Measurements from ENCODE around the gene RING1. TPM values are rescaled to one million over a fixed set of nuclear protein-coding genes. Genes with fewer than 3 reads are reported as not detected.
A peak's percentile ranks its signal among the peaks of the same experiment; 100 is the strongest.

The RING1 gene
- total and polyA plus RNA-seq, 8 donors = 37.4 to 70.6 (median 55.4) TPM

- Histone ChIP-seq H3K27me3 (no peaks in the 10 kb centered on the region), H3K4me1 (peaks cover 6 to 12% of the 10 kb centered on the region in 2 donors), H3K36me3 (no peaks in the 10 kb centered on the region), H3K9me3 (no peaks in the 10 kb centered on the region), H3K27ac (peak overlapping the region; percentile 3 to 44), H3K4me3 (peak overlapping the region; percentile 32 to 48)
- DNase-seq (peak; percentile 43 to 98 (median 74)), ATAC-seq (peak; percentile 97)
- intact Hi-C loops (cut with DNase I) = loop anchor here in 1 of 2 donors (10.0 kb wide), 1 partner anchor 83 kb away; no protein-coding TSS in a partner anchor
- peak; percentile 87 to 93 for TF ChIP-seq CTCF (IDR thresholded peaks at IDR 0.05)
Observed at GRCh38 chr6:33161354-33162331, 46.7 kb upstream of the RING1 start.

DNA sequence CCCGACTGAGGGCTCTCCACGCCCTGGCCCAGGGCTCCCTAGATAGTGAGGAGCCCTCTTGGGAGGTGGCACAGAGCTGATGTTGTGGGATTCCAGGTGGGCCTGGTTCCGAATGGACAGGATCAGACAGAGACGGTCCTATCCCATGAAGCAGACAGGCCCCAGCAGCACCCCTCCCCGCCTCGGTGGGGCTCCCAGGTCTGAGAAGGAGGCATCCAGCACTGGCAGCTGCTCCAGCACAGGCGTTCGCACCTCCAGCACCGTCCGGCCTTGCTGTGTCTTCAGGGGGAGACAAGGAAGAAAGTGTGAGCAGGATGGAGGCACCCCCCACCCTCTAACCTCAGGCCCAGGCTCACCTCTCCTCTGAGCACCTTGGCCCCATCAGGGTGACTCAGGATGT lies 44.8 kb upstream of the RING1 start:
- Histone ChIP-seq H3K9me3 (no peaks in the 10 kb centered on the region), H3K36me3 (no peaks in the 10 kb centered on the region), H3K27me3 (no peaks in the 10 kb centered on the region), H3K4me1 (peaks cover 6 to 12% of the 10 kb centered on the region in 2 donors), H3K27ac (no peak overlapping the region), H3K4me3 (no peak overlapping the region)
- TF ChIP-seq CTCF (IDR thresholded peaks at IDR 0.05) = no peak
- DNase-seq (peak in 1 of 4 donors; percentile 26), ATAC-seq (no peak)
- intact Hi-C loops (cut with DNase I) = loop anchor here in 1 of 2 donors (10.0 kb wide), 1 partner anchor 81 kb away; no protein-coding TSS in a partner anchor

GRCh38 chr6:33164176-33164575 lies 44.1 kb upstream of the RING1 start:
- intact Hi-C loops (cut with DNase I) = loop anchor here in 1 of 2 donors (10.0 kb wide), 1 partner anchor 81 kb away; no protein-coding TSS in a partner anchor
- H3K9me3 ChIP-seq = no peaks in the 10 kb centered on the region
- DNase-seq = peak in 1 of 4 donors; percentile 24
- no peak overlapping the region for H3K4me3 ChIP-seq
- H3K36me3 ChIP-seq = no peaks in the 10 kb centered on the region
- no peaks in the 10 kb centered on the region for H3K27me3 ChIP-seq
- TF ChIP-seq CTCF (IDR thresholded peaks at IDR 0.05) = no peak
- no peak for ATAC-seq
- peaks cover 6 to 12% of the 10 kb centered on the region in 2 donors for H3K4me1 ChIP-seq
- H3K27ac ChIP-seq = no peak overlapping the region

- H3K4me1 ChIP-seq = peaks cover 6 to 12% of the 10 kb centered on the region in 2 donors
Observed at GRCh38 chr6:33164665-33165373, 43.5 kb upstream of the RING1 start.

More at GRCh38 chr6:33164665-33165373, 43.5 kb upstream of the RING1 start:
- Histone ChIP-seq H3K36me3 (no peaks in the 10 kb centered on the region), H3K4me3 (no peak overlapping the region), H3K27ac (no peak overlapping the region), H3K27me3 (no peaks in the 10 kb centered on the region), H3K9me3 (no peaks in the 10 kb centered on the region)
- no peak for TF ChIP-seq CTCF (IDR thresholded peaks at IDR 0.05)
- DNase-seq (peak in 1 of 4 donors; percentile 13), ATAC-seq (no peak)
- intact Hi-C loops (cut with DNase I) = loop anchor here in 1 of 2 donors (10.0 kb wide), 1 partner anchor 80 kb away; no protein-coding TSS in a partner anchor

Measured in left lung (tissue), 10 donors.